Spleen (tissue), 13 donors: ENCODE results near the gene CCR1. TPM values are rescaled to one million over a fixed set of nuclear protein-coding genes. Genes with fewer than 3 reads are reported as not detected.

ENCODE experiments used
- DNase-seq: peaks from one replicate; pipeline ENCODE4 v3.0.0-alpha.2; 2020
- H3K27ac ChIP-seq, 8 donors: fragments of 200-600 bp; sonication (generic) in 7 of 8; 1 replicate in 4 of 8; 2 replicates in 4 of 8; pipeline versions ENCODE4 v1.5.0 to v1.8.0; 2016 to 2021; ENCODE audit warnings: inconsistent platforms in 4 of 8, mild to moderate bottlenecking in 4 of 8, moderate library complexity in 1 of 8
- H3K27me3 ChIP-seq, 7 donors: fragments of 200-600 bp; sonication (generic) in 6 of 7; replicated peaks in 1 of 7; 1 replicate in 4 of 7; 2 replicates in 3 of 7; pipeline versions ENCODE4 v1.5.0 to v1.8.0; 2016 to 2021; ENCODE audit warnings: inconsistent platforms in 3 of 7, mild to moderate bottlenecking in 1 of 7
- H3K36me3 ChIP-seq, 6 donors: fragments of 200-600 bp; sonication (generic) in 5 of 6; 1 replicate in 4 of 6; 2 replicates in 2 of 6; pipeline versions ENCODE4 v1.5.0 to v1.8.0; 2016 to 2021; ENCODE audit warnings: inconsistent platforms in 2 of 6
- H3K4me1 ChIP-seq, 6 donors: fragments of 200-600 bp; sonication (generic) in 5 of 6; 1 replicate in 3 of 6; 2 replicates in 3 of 6; pipeline versions ENCODE4 v1.5.0 to v1.8.0; 2016 to 2021; ENCODE audit warnings: inconsistent platforms in 3 of 6
- H3K4me3 ChIP-seq, 8 donors: fragments of 200-600 bp; sonication (generic) in 7 of 8; 1 replicate in 4 of 8; 2 replicates in 4 of 8; pipeline versions ENCODE4 v1.5.0 to v1.8.0; 2016 to 2021; ENCODE audit warnings: inconsistent platforms in 4 of 8, mild to moderate bottlenecking in 4 of 8, moderate library complexity in 2 of 8
- H3K9me3 ChIP-seq, 8 donors: fragments of 200-600 bp; sonication (generic) in 7 of 8; 1 replicate in 4 of 8; 2 replicates in 4 of 8; pipeline versions ENCODE4 v1.5.0 to v1.8.0; 2016 to 2021; ENCODE audit warnings: inconsistent platforms in 4 of 8
- CTCF ChIP-seq, 11 experiments: fragments of 200-600 bp in 7 of 11; fragments of 450-650 bp in 4 of 11; sonication (generic) in 4 of 11; IDR thresholded peaks in 8 of 11; conservative IDR thresholded peaks in 3 of 11; 1 replicate in 7 of 11; 2 replicates in 4 of 11; pipeline versions ENCODE4 v1.4.0 to v1.8.0; 2016 to 2021; ENCODE audit warnings: antibody characterized with exemption in 11 of 11, inconsistent platforms in 4 of 11, mild to moderate bottlenecking in 1 of 11
- POLR2A ChIP-seq, 3 donors: fragments of 450-650 bp; IDR thresholded peaks; one replicate each; pipeline ENCODE4 v1.5.1; 2017; ENCODE audit warnings: antibody characterized with exemption in 3 of 3, mild to moderate bottlenecking in 1 of 3
- POLR2AphosphoS5 ChIP-seq, 3 donors: sonication (generic); formaldehyde crosslinking; IDR thresholded peaks; one replicate each; pipeline ENCODE4 v1.5.1; 2017; ENCODE audit warnings: antibody characterized with exemption in 3 of 3
- WGBS, 5 donors: extraction: QIAGEN DNeasy Blood & Tissue Kit in 3 of 5; methylation state at CpG; one replicate each; pipeline versions ENCODE4 v1.1.5 to v1.1.7; 2013 to 2018; 5-methylcytosine and 5-hydroxymethylcytosine counted together
- intact Hi-C: fragments of 100-400 bp; cut with DNase I; formaldehyde crosslinking; loops from one replicate; pipeline ENCODE4 v1.15.0; 2023; ENCODE audit warnings: low total_unique reads
- long read RNA-seq, 2 donors: transcript quantifications; one replicate each; lab custom pipeline, GENCODE V29; 2026
- polyA plus RNA-seq, 3 donors: library from polyadenylated mRNA; stranded (reverse); fragments of 200-250 nt; gene quantifications; one replicate each; pipeline ENCODE4 v1.2.1, GENCODE V29; 2013
- total RNA-seq, 7 donors: library from RNA; depleted of rRNA in 3 of 7; stranded (reverse); fragments of >200 nt in 3 of 7; fragmentation: NEBNext Ultra II Directional in 4 of 7; extraction: Animal tissue kit (Norgen Biotek cat#: 25700) in 4 of 7; gene quantifications; one replicate each; pipeline versions ENCODE4 v1.1.0 to v1.2.1, GENCODE V29; 2016 to 2021
- donor health status: healthy with polysubstance abuse.
- donor health status: DM: no; HTN: no; CAD: no; lungs with moderate emphysema.
- donor health status: DM: no; HTN: no; CAD: no.
- donor health status: Bipolar disorder and iron deficiency.
- donor health status: healthy.
- donor health status: DM: no; HTN: no; CAD: no.
- donor health status: DM: yes; HTN: yes; CAD: no.

Gene CCR1
- total RNA-seq: 10 to 100 TPM; 52.6 to 94.5 (median 58.1) TPM
- polyA plus RNA-seq: 10 to 100 TPM in 1 of 3 donors, 1 to 10 TPM in 2; 8.8 to 11.4 (median 9.7) TPM
- long read RNA-seq, donor 1, transcript CCR1-201 (2 exons, 2,731 nt): major isoform, 20 of 20 reads
- long read RNA-seq, donor 1, partial matches to known transcripts: 0 of 20 reads
- long read RNA-seq, donor 1, other reads (novel, unspliced or antisense): 0 of 20 reads
- long read RNA-seq, donor 2, transcript CCR1-201 (2 exons, 2,731 nt): major isoform, 12 of 12 reads
- long read RNA-seq, donor 2, partial matches to known transcripts: 0 of 12 reads
- long read RNA-seq, donor 2, other reads (novel, unspliced or antisense): 0 of 12 reads

- peak in 1 of 3 donors; percentile 66 for TF ChIP-seq POLR2AphosphoS5 (IDR thresholded peaks at IDR 0.05)
- peak; percentile 28 to 78 (median 66) for TF ChIP-seq CTCF (IDR thresholded peaks at IDR 0.05 in 8 of 11, conservative IDR thresholded peaks at IDR 0.05 in 3 of 11)
- no peak for TF ChIP-seq POLR2A (IDR thresholded peaks at IDR 0.05)
- Histone ChIP-seq H3K27me3 (no peaks in the 10 kb centered on the region), H3K36me3 (peaks cover 0 to 16% (median 0%) of the 10 kb centered on the region in 6 donors), H3K4me3 (peak within 1 kb of the TSS; percentile 10 to 66 (median 34)), H3K27ac (peak within 1 kb of the TSS; percentile 8 to 85 (median 78)), H3K4me1 (peaks cover 3 to 79% (median 35%) of the 10 kb centered on the region in 6 donors), H3K9me3 (no peaks in the 10 kb centered on the region)
- intact Hi-C loops: loop anchor here (5.0 kb wide), 1 partner anchor 116 kb away; no protein-coding TSS in a partner anchor
- DNase-seq: peak; percentile 87
- 7 to 14% (median 8%) methylated on average over 3 of the region's 3 CpGs for WGBS, 5 donors
These were observed at the start of gene CCR1 for GRCh38 chr3:46208167-46208704. Gene CCR1 (minus strand): TSS chr3:46208313. CDS start chr3:46204313, 4,000 bp downstream.

- no peak for DNase-seq
- intact Hi-C loops: no loop called here
- Histone ChIP-seq H3K9me3 (no peaks in the 10 kb centered on the region), H3K4me3 (no peak overlapping the region), H3K36me3 (no peaks in the 10 kb centered on the region), H3K27ac (no peak overlapping the region), H3K27me3 (no peaks in the 10 kb centered on the region), H3K4me1 (no peaks in the 10 kb centered on the region)
- WGBS, 5 donors: 23 to 51% (median 33%) methylated on average over 1 of the region's 1 CpG
- no peak for TF ChIP-seq POLR2A (IDR thresholded peaks at IDR 0.05)
- TF ChIP-seq POLR2AphosphoS5 (IDR thresholded peaks at IDR 0.05): no peak
- TF ChIP-seq CTCF (IDR thresholded peaks at IDR 0.05 in 8 of 11, conservative IDR thresholded peaks at IDR 0.05 in 3 of 11): no peak
These were observed 44.9 kb upstream of the CCR1 start for GRCh38 chr3:46252980-46253379.

GRCh38 chr3:46245146-46245545 is 37.0 kb upstream of the CCR1 start:
- Histone ChIP-seq H3K27me3 (no peaks in the 10 kb centered on the region), H3K9me3 (no peaks in the 10 kb centered on the region), H3K4me1 (peaks cover 0 to 14% (median 9%) of the 10 kb centered on the region in 6 donors), H3K36me3 (no peaks in the 10 kb centered on the region), H3K4me3 (no peak overlapping the region), H3K27ac (no peak overlapping the region)
- no peak for DNase-seq
- TF ChIP-seq POLR2A (IDR thresholded peaks at IDR 0.05): no peak
- TF ChIP-seq CTCF (IDR thresholded peaks at IDR 0.05 in 8 of 11, conservative IDR thresholded peaks at IDR 0.05 in 3 of 11): no peak
- TF ChIP-seq POLR2AphosphoS5 (IDR thresholded peaks at IDR 0.05): no peak
- intact Hi-C loops: no loop called here
- 47 to 70% (median 49%) methylated on average over 3 of the region's 3 CpGs for whole genome bisulfite sequencing, 5 donors

GRCh38 chr3:46243560-46243959 is 35.4 kb upstream of the CCR1 start:
- Histone ChIP-seq H3K4me3 (no peak overlapping the region), H3K36me3 (no peaks in the 10 kb centered on the region), H3K9me3 (no peaks in the 10 kb centered on the region), H3K27me3 (no peaks in the 10 kb centered on the region), H3K27ac (no peak overlapping the region), H3K4me1 (peaks cover 0 to 14% (median 9%) of the 10 kb centered on the region in 6 donors)
- WGBS, 5 donors: 84 to 94% (median 90%) methylated on average over 2 of the region's 2 CpGs
- TF ChIP-seq POLR2AphosphoS5 (IDR thresholded peaks at IDR 0.05): no peak
- TF ChIP-seq CTCF (IDR thresholded peaks at IDR 0.05 in 8 of 11, conservative IDR thresholded peaks at IDR 0.05 in 3 of 11): no peak
- intact Hi-C loops: no loop called here
- no peak for DNase-seq
